HG02970 (cell line): Measurements from ENCODE around the gene RTL1.

Source experiments
- ATAC-seq: cut with Tn5 transposase; IDR thresholded peaks from one replicate; pipeline ENCODE4 v1.9.1; 2021; ENCODE audit warnings: mild to moderate bottlenecking, moderate library complexity, moderate number of reproducible peaks; ENCODE audit not compliant: unreplicated experiment, low FRiP score

The RTL1 gene

GRCh38 chr14:100854435-100854834, 49.1 kb downstream of the RTL1 start:
- ATAC-seq: no peak

GRCh38 chr14:100851946-100852620, 51.4 kb downstream of the RTL1 start:
- no peak for ATAC-seq

GRCh38 chr14:100851586-100851916, 52.0 kb downstream of the RTL1 start:
- no peak for ATAC-seq

- ATAC-seq: no peak
These were observed 52.5 kb downstream of the RTL1 start for GRCh38 chr14:100850841-100851585.

- ATAC-seq: no peak
These were observed 54.3 kb downstream of the RTL1 start for GRCh38 chr14:100849115-100849781.

GRCh38 chr14:100846309-100846859, 57.1 kb downstream of the RTL1 start:
- no peak for ATAC-seq

GRCh38 chr14:100845341-100845740, 58.2 kb downstream of the RTL1 start:
- ATAC-seq: no peak

- ATAC-seq: no peak
These were observed 58.7 kb downstream of the RTL1 start for GRCh38 chr14:100844846-100845245.

- no peak for ATAC-seq
These were observed 59.1 kb downstream of the RTL1 start for GRCh38 chr14:100844421-100844820.

- ATAC-seq: no peak
These were observed 59.5 kb downstream of the RTL1 start for GRCh38 chr14:100844082-100844408.

- no peak for ATAC-seq
These were observed 60.7 kb downstream of the RTL1 start for GRCh38 chr14:100842799-100843198.

- no peak for ATAC-seq
These were observed 61.6 kb downstream of the RTL1 start for GRCh38 chr14:100841761-100842403.

- no peak for ATAC-seq
These were observed 62.3 kb downstream of the RTL1 start for GRCh38 chr14:100841066-100841760.

- ATAC-seq: no peak
These were observed 63.0 kb downstream of the RTL1 start for GRCh38 chr14:100840286-100841065.

GRCh38 chr14:100839681-100840111, 63.8 kb downstream of the RTL1 start:
- ATAC-seq: no peak

- no peak for ATAC-seq
These were observed 64.3 kb downstream of the RTL1 start for GRCh38 chr14:100839315-100839585.

GRCh38 chr14:100838493-100839314, 64.8 kb downstream of the RTL1 start:
- no peak for ATAC-seq

GRCh38 chr14:100837805-100838350, 65.6 kb downstream of the RTL1 start:
- no peak for ATAC-seq
